ENCODE data around the gene KCNIP4. TPM values are rescaled to one million over a fixed set of nuclear protein-coding genes. Genes with fewer than 3 reads are reported as not detected.
"Not testable (repeated sequence)": the region's sequence is repeated elsewhere in the genome, so short reads cannot be mapped to it uniquely, and the experiment has no call there.

The KCNIP4 gene
- total RNA-seq, 2 experiments from 2014 or later, result not detected

GRCh38 chr4:21385706-21386105 is 562.9 kb downstream of the KCNIP4 start:
- CTCF ChIA-PET, result no interaction called here
- Mint-ChIP-seq H3K27me3 (ENCODE audit: low read depth) (no peaks in the 10 kb centered on the region), H3K36me3 (ENCODE audit: low read depth) (no peaks in the 10 kb centered on the region), H3K4me3 (no peak overlapping the region), H3K9me3 (peaks cover 6% of the 10 kb centered on the region), H3K27ac (no peak overlapping the region), H3K4me1 (ENCODE audit: low read depth) (no peaks in the 10 kb centered on the region)
- DNase-seq, result no peak
- intact Hi-C loops (cut with micrococcal nuclease), result no loop called here

GRCh38 chr4:21384609-21385008 is 564.0 kb downstream of the KCNIP4 start:
- Mint-ChIP-seq H3K4me1 (ENCODE audit: low read depth) (no peaks in the 10 kb centered on the region), H3K27ac (no peak overlapping the region), H3K36me3 (ENCODE audit: low read depth) (no peaks in the 10 kb centered on the region), H3K9me3 (peaks cover 3% of the 10 kb centered on the region), H3K4me3 (no peak overlapping the region), H3K27me3 (ENCODE audit: low read depth) (no peaks in the 10 kb centered on the region)
- intact Hi-C loops (cut with micrococcal nuclease), result no loop called here
- CTCF ChIA-PET, result no interaction called here
- no peak for DNase-seq

- Mint-ChIP-seq H3K9me3 (peaks cover 4% of the 10 kb centered on the region), H3K27ac (no peak overlapping the region)
These were observed 567.7 kb downstream of the KCNIP4 start for GRCh38 chr4:21380861-21381260.

GRCh38 chr4:21377046-21377445 is 571.5 kb downstream of the KCNIP4 start:
- CTCF ChIA-PET, result interaction anchor here (0.6 kb wide), 1 partner anchor 351 kb away, joined by 5 read pairs; no protein-coding TSS in a partner anchor
- intact Hi-C loops (cut with micrococcal nuclease), result no loop called here
- H3K4me1 Mint-ChIP-seq (ENCODE audit: low read depth), result no peaks in the 10 kb centered on the region
- peaks cover 4% of the 10 kb centered on the region for H3K9me3 Mint-ChIP-seq
- H3K27me3 Mint-ChIP-seq (ENCODE audit: low read depth), result no peaks in the 10 kb centered on the region
- H3K4me3 Mint-ChIP-seq, result no peak overlapping the region
- no peak overlapping the region for H3K27ac Mint-ChIP-seq
- no peak for DNase-seq
- H3K36me3 Mint-ChIP-seq (ENCODE audit: low read depth), result no peaks in the 10 kb centered on the region

More at GRCh38 chr4:21380861-21381260, 567.7 kb downstream of the KCNIP4 start:
- Mint-ChIP-seq H3K27me3 (ENCODE audit: low read depth) (no peaks in the 10 kb centered on the region), H3K4me3 (no peak overlapping the region), H3K4me1 (ENCODE audit: low read depth) (no peaks in the 10 kb centered on the region), H3K36me3 (ENCODE audit: low read depth) (no peaks in the 10 kb centered on the region)
- no peak for DNase-seq
- intact Hi-C loops (cut with micrococcal nuclease), result no loop called here
- CTCF ChIA-PET, result no interaction called here

GRCh38 chr4:21376176-21376575 is 572.4 kb downstream of the KCNIP4 start:
- no peaks in the 10 kb centered on the region for H3K36me3 Mint-ChIP-seq (ENCODE audit: low read depth)
- H3K27me3 Mint-ChIP-seq (ENCODE audit: low read depth), result no peaks in the 10 kb centered on the region
- H3K9me3 Mint-ChIP-seq, result peaks cover 4% of the 10 kb centered on the region
- no peak overlapping the region for H3K4me3 Mint-ChIP-seq
- no peaks in the 10 kb centered on the region for H3K4me1 Mint-ChIP-seq (ENCODE audit: low read depth)
- CTCF ChIA-PET, result no interaction called here
- no peak for DNase-seq
- intact Hi-C loops (cut with micrococcal nuclease), result no loop called here
- no peak overlapping the region for H3K27ac Mint-ChIP-seq

GRCh38 chr4:21374641-21375368 is 573.8 kb downstream of the KCNIP4 start:
- Mint-ChIP-seq H3K9me3 (peaks cover 4% of the 10 kb centered on the region), H3K36me3 (ENCODE audit: low read depth) (no peaks in the 10 kb centered on the region), H3K4me3 (no peak overlapping the region), H3K4me1 (ENCODE audit: low read depth) (no peaks in the 10 kb centered on the region), H3K27ac (no peak overlapping the region), H3K27me3 (ENCODE audit: low read depth) (no peaks in the 10 kb centered on the region)
- CTCF ChIA-PET, result no interaction called here
- intact Hi-C loops (cut with micrococcal nuclease), result no loop called here
- DNase-seq, result no peak

- no peak for DNase-seq
- H3K9me3 Mint-ChIP-seq, result peaks cover 2% of the 10 kb centered on the region
These were observed 581.0 kb downstream of the KCNIP4 start for GRCh38 chr4:21367567-21367966.

GRCh38 chr4:21366840-21367239 is 581.7 kb downstream of the KCNIP4 start:
- Mint-ChIP-seq H3K27me3 (ENCODE audit: low read depth) (no peaks in the 10 kb centered on the region), H3K27ac (no peak overlapping the region), H3K36me3 (ENCODE audit: low read depth) (no peaks in the 10 kb centered on the region), H3K4me1 (ENCODE audit: low read depth) (no peaks in the 10 kb centered on the region), H3K4me3 (no peak overlapping the region), H3K9me3 (peaks cover 2% of the 10 kb centered on the region)
- CTCF ChIA-PET, result no interaction called here
- intact Hi-C loops (cut with micrococcal nuclease), result no loop called here
- DNase-seq, result no peak

More at GRCh38 chr4:21367567-21367966, 581.0 kb downstream of the KCNIP4 start:
- Mint-ChIP-seq H3K4me3 (no peak overlapping the region), H3K36me3 (ENCODE audit: low read depth) (no peaks in the 10 kb centered on the region), H3K27ac (no peak overlapping the region), H3K27me3 (ENCODE audit: low read depth) (no peaks in the 10 kb centered on the region), H3K4me1 (ENCODE audit: low read depth) (no peaks in the 10 kb centered on the region)
- intact Hi-C loops (cut with micrococcal nuclease), result no loop called here
- CTCF ChIA-PET, result no interaction called here

- intact Hi-C loops (cut with micrococcal nuclease), result no loop called here
- no peaks in the 10 kb centered on the region for H3K36me3 Mint-ChIP-seq (ENCODE audit: low read depth)
- no peak overlapping the region for H3K27ac Mint-ChIP-seq
- H3K9me3 Mint-ChIP-seq, result peaks cover 2% of the 10 kb centered on the region
- no peak overlapping the region for H3K4me3 Mint-ChIP-seq
- no peak for DNase-seq
- H3K4me1 Mint-ChIP-seq (ENCODE audit: low read depth), result no peaks in the 10 kb centered on the region
- H3K27me3 Mint-ChIP-seq (ENCODE audit: low read depth), result no peaks in the 10 kb centered on the region
- CTCF ChIA-PET, result no interaction called here
These were observed 582.3 kb downstream of the KCNIP4 start for GRCh38 chr4:21366312-21366711.

GRCh38 chr4:21363701-21364100 is 584.9 kb downstream of the KCNIP4 start:
- Mint-ChIP-seq H3K27me3 (ENCODE audit: low read depth) (no peaks in the 10 kb centered on the region), H3K27ac (no peak overlapping the region), H3K9me3 (peaks cover 2% of the 10 kb centered on the region), H3K36me3 (ENCODE audit: low read depth) (no peaks in the 10 kb centered on the region), H3K4me3 (no peak overlapping the region), H3K4me1 (ENCODE audit: low read depth) (no peaks in the 10 kb centered on the region)
- CTCF ChIA-PET, result no interaction called here
- intact Hi-C loops (cut with micrococcal nuclease), result no loop called here
- DNase-seq, result no peak

- H3K27ac Mint-ChIP-seq; intact Hi-C loops (cut with micrococcal nuclease); H3K36me3 Mint-ChIP-seq (ENCODE audit: low read depth); H3K4me1 Mint-ChIP-seq (ENCODE audit: low read depth); CTCF ChIA-PET; H3K27me3 Mint-ChIP-seq (ENCODE audit: low read depth); H3K4me3 Mint-ChIP-seq; DNase-seq: not testable (repeated sequence)
- peaks cover 16% of the 10 kb centered on the region for H3K9me3 Mint-ChIP-seq
These were observed 596.2 kb downstream of the KCNIP4 start for GRCh38 chr4:21352354-21352753.

GRCh38 chr4:21347142-21347541 is 601.4 kb downstream of the KCNIP4 start:
- H3K36me3 Mint-ChIP-seq (ENCODE audit: low read depth), result no peaks in the 10 kb centered on the region
- no peaks in the 10 kb centered on the region for H3K4me1 Mint-ChIP-seq (ENCODE audit: low read depth)
- H3K27ac Mint-ChIP-seq, result no peak overlapping the region
- H3K9me3 Mint-ChIP-seq, result peaks cover 6% of the 10 kb centered on the region
- intact Hi-C loops (cut with micrococcal nuclease), result no loop called here
- DNase-seq, result no peak
- H3K4me3 Mint-ChIP-seq, result no peak overlapping the region
- CTCF ChIA-PET, result no interaction called here
- H3K27me3 Mint-ChIP-seq (ENCODE audit: low read depth), result no peaks in the 10 kb centered on the region

GRCh38 chr4:21327976-21328700 is 620.4 kb downstream of the KCNIP4 start:
- no peak for DNase-seq
- Mint-ChIP-seq H3K27ac (no peak overlapping the region), H3K4me3 (no peak overlapping the region), H3K36me3 (ENCODE audit: low read depth) (no peaks in the 10 kb centered on the region), H3K4me1 (ENCODE audit: low read depth) (no peaks in the 10 kb centered on the region), H3K27me3 (ENCODE audit: low read depth) (no peaks in the 10 kb centered on the region), H3K9me3 (peaks cover 14% of the 10 kb centered on the region)
- intact Hi-C loops (cut with micrococcal nuclease), result no loop called here
- CTCF ChIA-PET, result no interaction called here

All from activated naive CD4-positive, alpha-beta T cell treated with anti-CD3 and anti-CD28 coated beads for 36 hours (primary cell).